Right lung (tissue), 5 donors: ENCODE results near the gene TMEM156. TPM values are rescaled to one million over a fixed set of nuclear protein-coding genes. Genes with fewer than 3 reads are reported as not detected.
"Not testable (repeated sequence)": the region's sequence is repeated elsewhere in the genome, so short reads cannot be mapped to it uniquely, and the experiment has no call there.

Source experiments
- DNase-seq, 2 donors: peaks; one replicate each; pipeline ENCODE4 v3.0.0-alpha.2; 2013
- polyA plus RNA-seq, 5 donors: library from polyadenylated mRNA; unstranded; fragments of 120-200 nt; gene quantifications; one replicate each; pipeline versions ENCODE4 v1.2.1 to v1.2.3, GENCODE V29; 2013; ENCODE audit warnings: inconsistent platforms in 1 of 5, low replicate concordance in 1 of 5; ENCODE audit not compliant: insufficient read length in 5 of 5, insufficient read depth in 1 of 5

TMEM156 gene
- polyA plus RNA-seq, 5 donors: 0.23 to 0.98 (median 0.63) TPM

GRCh38 chr4:39044364-39044955 is 12.3 kb upstream of the TMEM156 start:
- DNase-seq: peak; percentile 83 to 85

GRCh38 chr4:39043861-39044363 is 11.7 kb upstream of the TMEM156 start:
- peak; percentile 22 to 24 for DNase-seq

GRCh38 chr4:39043058-39043860 is 11.1 kb upstream of the TMEM156 start:
- DNase-seq: peak; percentile 14 to 24

GRCh38 chr4:39042366-39042765 is 10.2 kb upstream of the TMEM156 start:
- DNase-seq: no peak

GRCh38 chr4:39039108-39039507 is 6.9 kb upstream of the TMEM156 start:
- no peak for DNase-seq

GRCh38 chr4:39037941-39038340 is 5.7 kb upstream of the TMEM156 start:
- no peak for DNase-seq

- DNase-seq: no peak
Measured at GRCh38 chr4:39037491-39037825, 5.2 kb upstream of the TMEM156 start.

- no peak for DNase-seq
Measured at GRCh38 chr4:39036172-39036571, 4.0 kb upstream of the TMEM156 start.

GRCh38 chr4:39031590-39032020 is 604 bp downstream of the TMEM156 start:
- DNase-seq: not testable (repeated sequence)

- no peak for DNase-seq
Measured at GRCh38 chr4:39030725-39031124, 1.5 kb downstream of the TMEM156 start.

GRCh38 chr4:39029752-39030694 is 2.2 kb downstream of the TMEM156 start:
- no peak for DNase-seq

- DNase-seq: no peak
Measured at GRCh38 chr4:39026096-39026495, 6.1 kb downstream of the TMEM156 start.

GRCh38 chr4:39025552-39026085 is 6.6 kb downstream of the TMEM156 start:
- DNase-seq: no peak

GRCh38 chr4:39024311-39024865 is 7.8 kb downstream of the TMEM156 start:
- DNase-seq: no peak

GRCh38 chr4:39023059-39023458 is 9.2 kb downstream of the TMEM156 start:
- DNase-seq: no peak

GRCh38 chr4:39022241-39022640 is 10.0 kb downstream of the TMEM156 start:
- DNase-seq: no peak

- no peak for DNase-seq
Measured at GRCh38 chr4:39021631-39022030, 10.6 kb downstream of the TMEM156 start.

GRCh38 chr4:39020130-39020529 is 12.1 kb downstream of the TMEM156 start:
- DNase-seq: no peak

GRCh38 chr4:39014028-39014427 is 18.2 kb downstream of the TMEM156 start:
- no peak for DNase-seq

- no peak for DNase-seq
Measured at GRCh38 chr4:39004758-39005157, 27.5 kb downstream of the TMEM156 start.

- not testable (repeated sequence) for DNase-seq
Measured at GRCh38 chr4:39002058-39002457, 30.2 kb downstream of the TMEM156 start.

GRCh38 chr4:38995660-38996005 is 36.6 kb downstream of the TMEM156 start:
- no peak for DNase-seq
